ENCODE data around the gene SGCD.

SGCD gene

DNA sequence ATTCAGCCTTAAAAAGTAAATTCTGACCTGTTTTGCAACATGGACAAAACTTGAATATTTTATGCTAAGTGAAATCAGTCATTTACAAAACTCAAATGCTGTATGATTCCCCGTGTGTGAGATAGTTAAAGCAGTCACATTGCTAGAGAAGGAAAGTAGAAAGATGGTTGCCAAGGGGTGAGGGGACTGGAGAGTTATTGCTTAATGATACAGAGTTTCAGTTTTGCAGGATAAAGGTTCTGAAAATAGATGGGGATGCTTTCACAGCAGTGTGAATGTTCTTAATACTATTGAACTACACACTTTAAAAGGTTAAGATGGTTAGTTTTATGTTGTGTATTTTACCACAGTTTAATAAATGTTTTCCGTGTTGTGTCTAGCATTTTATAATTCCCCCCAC lies 51.2 kb downstream of the SGCD start:
- TF ChIP-seq, protein P1, sequence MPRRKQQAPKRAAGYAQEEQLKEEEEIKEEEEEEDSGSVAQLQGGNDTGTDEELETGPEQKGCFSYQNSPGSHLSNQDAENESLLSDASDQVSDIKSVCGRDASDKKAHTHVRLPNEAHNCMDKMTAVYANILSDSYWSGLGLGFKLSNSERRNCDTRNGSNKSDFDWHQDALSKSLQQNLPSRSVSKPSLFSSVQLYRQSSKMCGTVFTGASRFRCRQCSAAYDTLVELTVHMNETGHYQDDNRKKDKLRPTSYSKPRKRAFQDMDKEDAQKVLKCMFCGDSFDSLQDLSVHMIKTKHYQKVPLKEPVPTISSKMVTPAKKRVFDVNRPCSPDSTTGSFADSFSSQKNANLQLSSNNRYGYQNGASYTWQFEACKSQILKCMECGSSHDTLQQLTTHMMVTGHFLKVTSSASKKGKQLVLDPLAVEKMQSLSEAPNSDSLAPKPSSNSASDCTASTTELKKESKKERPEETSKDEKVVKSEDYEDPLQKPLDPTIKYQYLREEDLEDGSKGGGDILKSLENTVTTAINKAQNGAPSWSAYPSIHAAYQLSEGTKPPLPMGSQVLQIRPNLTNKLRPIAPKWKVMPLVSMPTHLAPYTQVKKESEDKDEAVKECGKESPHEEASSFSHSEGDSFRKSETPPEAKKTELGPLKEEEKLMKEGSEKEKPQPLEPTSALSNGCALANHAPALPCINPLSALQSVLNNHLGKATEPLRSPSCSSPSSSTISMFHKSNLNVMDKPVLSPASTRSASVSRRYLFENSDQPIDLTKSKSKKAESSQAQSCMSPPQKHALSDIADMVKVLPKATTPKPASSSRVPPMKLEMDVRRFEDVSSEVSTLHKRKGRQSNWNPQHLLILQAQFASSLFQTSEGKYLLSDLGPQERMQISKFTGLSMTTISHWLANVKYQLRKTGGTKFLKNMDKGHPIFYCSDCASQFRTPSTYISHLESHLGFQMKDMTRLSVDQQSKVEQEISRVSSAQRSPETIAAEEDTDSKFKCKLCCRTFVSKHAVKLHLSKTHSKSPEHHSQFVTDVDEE (CRISPR knock-in tag; IDR thresholded peaks at IDR 0.05): no peak
- TF ChIP-seq ZNF565 (CRISPR knock-in tag; conservative IDR thresholded peaks at IDR 0.05; ENCODE audit: low read depth) (no peak), ZC3H10 (CRISPR knock-in tag; IDR thresholded peaks at IDR 0.05) (no peak), OSR1 (CRISPR knock-in tag; IDR thresholded peaks at IDR 0.05) (no peak), SNAI2 (CRISPR knock-in tag; IDR thresholded peaks at IDR 0.05) (no peak), CSRNP3 (CRISPR knock-in tag; IDR thresholded peaks at IDR 0.05) (no peak), ZNF8 (CRISPR knock-in tag; IDR thresholded peaks at IDR 0.05) (no peak), ZFP30 (CRISPR knock-in tag; IDR thresholded peaks at IDR 0.05) (no peak), BACH2 (CRISPR knock-in tag; IDR thresholded peaks at IDR 0.05; ENCODE audit: borderline replicate concordance) (no peak), ZNF70 (CRISPR knock-in tag; IDR thresholded peaks at IDR 0.05) (no peak), POU6F1 (CRISPR knock-in tag; IDR thresholded peaks at IDR 0.05; ENCODE audit: borderline replicate concordance, low read depth) (no peak), TCF4 (CRISPR knock-in tag; IDR thresholded peaks at IDR 0.05; ENCODE audit: borderline replicate concordance) (no peak), GLIS3 (CRISPR knock-in tag; IDR thresholded peaks at IDR 0.05) (no peak), ARNTL (CRISPR knock-in tag; IDR thresholded peaks at IDR 0.05; ENCODE audit: borderline replicate concordance, low read depth) (no peak)
- TF ChIP-seq, protein P2, sequence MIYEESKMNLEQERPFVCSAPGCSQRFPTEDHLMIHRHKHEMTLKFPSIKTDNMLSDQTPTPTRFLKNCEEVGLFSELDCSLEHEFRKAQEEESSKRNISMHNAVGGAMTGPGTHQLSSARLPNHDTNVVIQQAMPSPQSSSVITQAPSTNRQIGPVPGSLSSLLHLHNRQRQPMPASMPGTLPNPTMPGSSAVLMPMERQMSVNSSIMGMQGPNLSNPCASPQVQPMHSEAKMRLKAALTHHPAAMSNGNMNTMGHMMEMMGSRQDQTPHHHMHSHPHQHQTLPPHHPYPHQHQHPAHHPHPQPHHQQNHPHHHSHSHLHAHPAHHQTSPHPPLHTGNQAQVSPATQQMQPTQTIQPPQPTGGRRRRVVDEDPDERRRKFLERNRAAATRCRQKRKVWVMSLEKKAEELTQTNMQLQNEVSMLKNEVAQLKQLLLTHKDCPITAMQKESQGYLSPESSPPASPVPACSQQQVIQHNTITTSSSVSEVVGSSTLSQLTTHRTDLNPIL (CRISPR knock-in tag; IDR thresholded peaks at IDR 0.05; ENCODE audit: low read depth): no peak
- ATAC-seq: no peak

- no peak for ATAC-seq
- TF ChIP-seq ZFP30 (CRISPR knock-in tag; IDR thresholded peaks at IDR 0.05) (no peak), ZFP3 (CRISPR knock-in tag; IDR thresholded peaks at IDR 0.05) (no peak), TCF4 (CRISPR knock-in tag; IDR thresholded peaks at IDR 0.05; ENCODE audit: borderline replicate concordance) (no peak), CSDC2 (CRISPR knock-in tag; IDR thresholded peaks at IDR 0.05) (no peak), BACH2 (CRISPR knock-in tag; IDR thresholded peaks at IDR 0.05; ENCODE audit: borderline replicate concordance) (no peak), ZC3H10 (CRISPR knock-in tag; IDR thresholded peaks at IDR 0.05) (no peak), ARNTL (CRISPR knock-in tag; IDR thresholded peaks at IDR 0.05; ENCODE audit: borderline replicate concordance, low read depth) (no peak), GLIS3 (CRISPR knock-in tag; IDR thresholded peaks at IDR 0.05) (no peak), POU6F1 (CRISPR knock-in tag; IDR thresholded peaks at IDR 0.05; ENCODE audit: borderline replicate concordance, low read depth) (no peak), TOX (CRISPR knock-in tag; IDR thresholded peaks at IDR 0.05; ENCODE audit: borderline replicate concordance) (no peak)
- TF ChIP-seq, protein P3, sequence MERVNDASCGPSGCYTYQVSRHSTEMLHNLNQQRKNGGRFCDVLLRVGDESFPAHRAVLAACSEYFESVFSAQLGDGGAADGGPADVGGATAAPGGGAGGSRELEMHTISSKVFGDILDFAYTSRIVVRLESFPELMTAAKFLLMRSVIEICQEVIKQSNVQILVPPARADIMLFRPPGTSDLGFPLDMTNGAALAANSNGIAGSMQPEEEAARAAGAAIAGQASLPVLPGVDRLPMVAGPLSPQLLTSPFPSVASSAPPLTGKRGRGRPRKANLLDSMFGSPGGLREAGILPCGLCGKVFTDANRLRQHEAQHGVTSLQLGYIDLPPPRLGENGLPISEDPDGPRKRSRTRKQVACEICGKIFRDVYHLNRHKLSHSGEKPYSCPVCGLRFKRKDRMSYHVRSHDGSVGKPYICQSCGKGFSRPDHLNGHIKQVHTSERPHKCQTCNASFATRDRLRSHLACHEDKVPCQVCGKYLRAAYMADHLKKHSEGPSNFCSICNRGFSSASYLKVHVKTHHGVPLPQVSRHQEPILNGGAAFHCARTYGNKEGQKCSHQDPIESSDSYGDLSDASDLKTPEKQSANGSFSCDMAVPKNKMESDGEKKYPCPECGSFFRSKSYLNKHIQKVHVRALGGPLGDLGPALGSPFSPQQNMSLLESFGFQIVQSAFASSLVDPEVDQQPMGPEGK (CRISPR knock-in tag; IDR thresholded peaks at IDR 0.05; ENCODE audit: borderline replicate concordance): no peak
Measured at GRCh38 chr5:156379206-156379605, 52.2 kb downstream of the SGCD start.
